GM18502 (cell line): Measurements from ENCODE around the gene PAQR8.

Experiments
- ATAC-seq: cut with Tn5 transposase; IDR thresholded peaks from one replicate; pipeline ENCODE4 v1.9.1; 2021; ENCODE audit warnings: mild to moderate bottlenecking; ENCODE audit not compliant: unreplicated experiment, poor library complexity

The PAQR8 gene

DNA sequence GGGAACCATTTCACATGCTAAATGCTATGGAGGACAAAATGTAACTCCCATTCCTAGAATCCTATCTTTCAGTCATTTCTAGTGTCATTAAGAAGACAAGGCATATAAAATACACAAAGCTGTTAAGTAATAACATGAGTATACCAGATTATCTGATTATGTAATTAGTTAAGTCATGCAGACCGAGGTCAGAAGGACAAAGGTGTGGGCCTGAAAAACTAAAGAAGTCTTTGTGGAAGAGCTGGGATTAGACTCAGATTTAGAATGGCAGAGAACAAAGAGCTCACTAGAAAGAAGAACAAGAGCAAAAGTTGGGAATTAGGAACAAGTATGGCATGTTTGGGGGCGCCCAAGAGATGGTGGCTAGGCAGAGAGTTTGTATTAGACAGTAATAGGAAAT, 95.1 kb downstream of the PAQR8 start:
- no peak for ATAC-seq
